GM12878 (cell line): ENCODE measurements around the gene CD70. TPM values are rescaled to one million over a fixed set of nuclear protein-coding genes. Genes with fewer than 3 reads are reported as not detected.

Experiments used
- ATAC-seq: fragments of 200-7000 bp; cut with Tn5 transposase; 3 replicates; pipeline ENCODE4 v1.9.1; 2020; ENCODE audit warnings: mild to moderate bottlenecking, moderate library complexity
- BruUV-seq: library from RNA; stranded (reverse); fragments of 400-500 nt; replicated peaks from 2 replicates; lab custom pipeline; 2021; lab: Mats Ljungman, UMichigan
- CTCF ChIA-PET: fragments of 300-600 bp; sonication (Branson Sonifier 250); formaldehyde crosslinking; extraction: SDS; loops from one replicate; lab custom pipeline; 2021; ENCODE audit warnings: inconsistent platforms; lab: Yijun Ruan, JAX
- POLR2A ChIA-PET: fragments of 350-600 bp; formaldehyde crosslinking; extraction: SDS; loops from one replicate; lab custom pipeline; 2021; ENCODE audit warnings: inconsistent platforms; lab: Charles Lee
- RAD21 ChIA-PET: fragments of 300-600 bp; sonication (Branson Sonifier 250); formaldehyde crosslinking; loops from one replicate; lab custom pipeline; 2023; ENCODE audit warnings: antibody characterized with exemption; ENCODE audit not compliant: unreplicated experiment; lab: Charles Lee
- SMC1A ChIA-PET: fragments of 300-600 bp; sonication (Branson Sonifier 250); formaldehyde crosslinking; loops from one replicate; lab custom pipeline; 2023; ENCODE audit not compliant: unreplicated experiment, uncharacterized antibody; lab: Charles Lee
- DNase-seq: peaks from one replicate; pipeline ENCODE4 v3.0.0-alpha.2; 2011; ENCODE audit warnings: low read depth, low spot score
- FAIRE-seq: peaks from 3 replicates; lab custom pipeline; 2011; peaks lifted over from hg19 to GRCh38; lab: Jason Lieb, UNC
- H2AFZ ChIP-seq: 2 replicates; pipeline ENCODE4 v1.6.0; 2011; ENCODE audit warnings: low read depth, low read length, control low read depth; ENCODE audit not compliant: control insufficient read depth
- H3K27ac ChIP-seq: 2 replicates; pipeline ENCODE4 v1.5.1; 2011; ENCODE audit warnings: control low read depth; ENCODE audit not compliant: control insufficient read depth, insufficient read depth
- H3K27me3 ChIP-seq, 2 experiments: replicated peaks in 1 of 2; 2 replicates each; pipeline versions ENCODE4 v1.6.0 to v1.6.1; 2011; ENCODE audit warnings: low read length in 1 of 2; ENCODE audit not compliant: control insufficient read depth in 2 of 2, insufficient read depth in 2 of 2
- H3K36me3 ChIP-seq, 2 experiments: 2 replicates each; pipeline ENCODE4 v1.5.1; 2011; ENCODE audit warnings: low read length in 1 of 2; ENCODE audit not compliant: control insufficient read depth in 2 of 2, insufficient read depth in 2 of 2
- H3K4me1 ChIP-seq: 2 replicates; pipeline ENCODE4 v1.6.1; 2011; ENCODE audit warnings: mild to moderate bottlenecking, low read length, moderate library complexity, mixed read lengths; ENCODE audit not compliant: control insufficient read depth, insufficient read depth
- H3K4me2 ChIP-seq: 2 replicates; pipeline ENCODE4 v1.6.0; 2011; ENCODE audit warnings: control low read depth; ENCODE audit not compliant: control insufficient read depth, insufficient read depth
- H3K4me3 ChIP-seq: fragments of 200-600 bp; sonication (generic); 2 replicates; pipeline ENCODE4 v1.5.1; 2016
- H3K79me2 ChIP-seq: 2 replicates; pipeline ENCODE4 v1.6.0; 2011; ENCODE audit warnings: low read length; ENCODE audit not compliant: control insufficient read depth, insufficient read depth
- H3K9ac ChIP-seq: 2 replicates; pipeline ENCODE4 v1.8.0; 2011; ENCODE audit warnings: low read length, control low read depth, mixed read lengths; ENCODE audit not compliant: control insufficient read depth, insufficient read depth
- H3K9me3 ChIP-seq: replicated peaks from 3 replicates; pipeline ENCODE4 v1.5.1; 2011; ENCODE audit warnings: mild to moderate bottlenecking, low read length; ENCODE audit not compliant: control insufficient read depth, insufficient read depth
- H4K20me1 ChIP-seq: 2 replicates; pipeline ENCODE4 v1.6.0; 2011; ENCODE audit not compliant: control insufficient read depth, insufficient read depth
- CHD4 ChIP-seq: fragments of 200-600 bp; sonication (generic); IDR thresholded peaks from 2 replicates; pipeline ENCODE4 v1.6.1; 2016; ENCODE audit warnings: mild to moderate bottlenecking
- E2F8 ChIP-seq: fragments of 450-650 bp; IDR thresholded peaks from 2 replicates; pipeline ENCODE4 v1.6.1; 2018; ENCODE audit warnings: mild to moderate bottlenecking, low read depth, moderate library complexity; ENCODE audit not compliant: partially characterized antibody
- E4F1 ChIP-seq: fragments of 450-650 bp; IDR thresholded peaks from 2 replicates; pipeline ENCODE4 v1.6.1; 2018; ENCODE audit warnings: borderline replicate concordance, mild to moderate bottlenecking; ENCODE audit not compliant: partially characterized antibody
- NR2C2 ChIP-seq: IDR thresholded peaks from 2 replicates; pipeline ENCODE4 v1.6.1; 2011; ENCODE audit warnings: borderline replicate concordance, low read depth; ENCODE audit not compliant: control insufficient read depth, insufficient read length
- POLR2A ChIP-seq: IDR thresholded peaks from 2 replicates; pipeline ENCODE4 v1.6.1; 2011; ENCODE audit warnings: low read depth, mild to moderate bottlenecking, low read length
- POLR2AphosphoS5 ChIP-seq: IDR thresholded peaks from 2 replicates; pipeline ENCODE4 v1.6.1; 2011; ENCODE audit warnings: mild to moderate bottlenecking, low read length, inconsistent platforms
- POU2F2 ChIP-seq: IDR thresholded peaks from 3 replicates; pipeline ENCODE4 v1.6.1; 2011; ENCODE audit warnings: low read depth, mild to moderate bottlenecking, low read length, borderline replicate concordance
- SP1 ChIP-seq: IDR thresholded peaks from one replicate; pipeline ENCODE4 v1.6.1; 2011; ENCODE audit warnings: low read depth, low read length
- WGBS: methylation state at CpG from one replicate; pipeline ENCODE4 v1.1.6; 2016; ENCODE audit warnings: low lambda C conversion rate; ENCODE audit not compliant: insufficient replicate concordance, insufficient coverage; ENCODE audit errors: missing lambda C conversion rate; 5-methylcytosine and 5-hydroxymethylcytosine counted together
- in situ Hi-C: fragments of 300-500 bp; cut with MboI; formaldehyde crosslinking; loops from 9 replicates; pipeline ENCODE4 v1.14.3; 2018; ENCODE audit warnings: mixed read lengths
- intact Hi-C: fragments of 100-400 bp; cut with micrococcal nuclease; formaldehyde crosslinking; loops from one replicate; pipeline ENCODE4 v1.14.2; 2022; ENCODE audit not compliant: unreplicated experiment
- polyA plus RNA-seq, 11 experiments: library from polyadenylated mRNA; depleted of rRNA in 4 of 11; unstranded in 6 of 11; stranded (reverse) in 5 of 11; fragments of >200 nt; fragmentation: Nextera tagmentation in 4 of 11; fragmentation: Illumina TruSeq in 1 of 11; extraction: Ambion mirVana in 4 of 11; extraction: Trizol in 1 of 11; gene quantifications; 1 replicate in 1 of 11; 2 replicates in 10 of 11; pipeline versions ENCODE4 v1.2.1 to v1.2.3, GENCODE V29; 2011 to 2016; ENCODE audit warnings: inconsistent platforms in 2 of 11, missing spikeins in 2 of 11, low read depth in 1 of 11
- small RNA-seq: library from RNA; depleted of rRNA; stranded (forward); fragments of <200 nt; gene quantifications from one replicate; pipeline ENCODE3, GENCODE V24; 2014
- total RNA-seq, 4 experiments: library from RNA; depleted of rRNA in 3 of 4; stranded (reverse); fragments of >200 nt in 3 of 4; fragmentation: Illumina TruSeq in 1 of 4; extraction: Trizol in 1 of 4; gene quantifications; 2 replicates each; pipeline versions ENCODE4 v1.2.1 to v1.2.3, GENCODE V29; 2013 to 2021

CD70 gene
- total and polyA plus RNA-seq, 10 of the 15 experiments (the other 5 are each of a cell fraction or from before 2014, with no cell fraction given): 16.4 to 441 (median 265) TPM

GRCh38 chr19:6539514-6539913 lies 51.4 kb downstream of the CD70 start:
- no TSS peak for BruUV-seq
- ChIA-PET SMC1A (interaction anchor here (1.0 to 1.2 kb wide), 2 partner anchors 11 to 38 kb away, joined by 3 read pairs; no protein-coding TSS in a partner anchor), POLR2A (interaction anchor here (0.6 to 3.6 kb wide), 9 partner anchors 11 to 413 kb away, joined by 3 to 15 read pairs (median 3); no protein-coding TSS in a partner anchor), CTCF (interaction anchor here (1.0 to 2.3 kb wide), 2 partner anchors 13 to 92 kb away, joined by 3 to 8 read pairs; no protein-coding TSS in a partner anchor), RAD21 (interaction anchor here (0.9 to 1.0 kb wide), 2 partner anchors 10 to 13 kb away, joined by 3 to 4 read pairs; no protein-coding TSS in a partner anchor)
- H3K4me3 ChIP-seq: no peak overlapping the region
- FAIRE-seq (no peak), DNase-seq (no peak), ATAC-seq (no peak)
- in situ Hi-C loops (no loop called here), intact Hi-C loops (loop anchor here (2.0 kb wide), 1 partner anchor 51 kb away; the partner anchor contains the start of gene CD70)
- H3K36me3 ChIP-seq: peaks cover 0 to 5% of the 10 kb centered on the region in 2 experiments; a peak in 2 of 4 replicates
- H2AFZ ChIP-seq: no peak overlapping the region
- peaks cover 18% of the 10 kb centered on the region for H3K79me2 ChIP-seq
- no peak overlapping the region for H3K4me2 ChIP-seq
- 96% methylated on average over 6 of the region's 6 CpGs for WGBS
- no peak overlapping the region for H3K27ac ChIP-seq
- H3K27me3 ChIP-seq: no peaks in the 10 kb centered on the region
- no peak overlapping the region for H3K9ac ChIP-seq
- H3K9me3 ChIP-seq: no peaks in the 10 kb centered on the region; the same call in 2 of the 3 replicates
- TF ChIP-seq POU2F2 (0 out of 3 replicates have a peak, but pooled peaks have one; percentile 10), E2F8 (no peak), E4F1 (no peak), CHD4 (no peak), POLR2AphosphoS5 (peak; percentile 69), POLR2A (peak; percentile 50; the same call in 1 of the 2 replicates), SP1 (no peak), NR2C2 (no peak)
- TF ChIP-seq, all 136 proteins: peak for 3
- Histone ChIP-seq H3K4me1 (peaks cover 47% of the 10 kb centered on the region), H4K20me1 (no peaks in the 10 kb centered on the region; the same call in 1 of the 2 replicates)

Small RNA genes lying within 50 kb of the gene (small RNA-seq; reads per million reads assigned to genes)
- gene RF00019: not detected

Other genes starting within 250 kb of the CD70 start
Only the 7 nearest of the 17 such genes appear.
- gene SLC25A23, start 131.4 kb downstream of the CD70 start, total RNA-seq (2014; rRNA removed): 51.9 and 66.4 TPM in 2 replicates
- 35.4 and 36.2 TPM in 2 replicates for gene SLC25A23, start 131.4 kb downstream of the CD70 start, total RNA-seq (2014; rRNA removed; fragmentation: Illumina TruSeq; extraction: Trizol)
- gene SLC25A23, start 131.4 kb downstream of the CD70 start, total RNA-seq (2021): 85.8 and 97.2 TPM in 2 replicates
- 16.6 and 25.6 TPM in 2 replicates for gene SLC25A23, start 131.4 kb downstream of the CD70 start, polyA plus RNA-seq (2011; rRNA removed)
- gene SLC25A23, start 131.4 kb downstream of the CD70 start, polyA plus RNA-seq (2014; fragmentation: Illumina TruSeq; extraction: Trizol): 60.7 and 70.2 TPM in 2 replicates
- gene SLC25A23, start 131.4 kb downstream of the CD70 start, polyA plus RNA-seq (2014; fragmentation: Nextera tagmentation; extraction: Ambion mirVana): 10 to 100 TPM; 10.2 to 13.6 TPM
- 79.5 and 83.1 TPM in 2 replicates for gene SLC25A23, start 131.4 kb downstream of the CD70 start, polyA plus RNA-seq (2014; rRNA removed)
- gene SLC25A23, start 131.4 kb downstream of the CD70 start, polyA plus RNA-seq (2016; fragmentation: Nextera tagmentation; extraction: Ambion mirVana): 10 to 100 TPM; 42.7 to 57.4 TPM
- 0.82 and 1.6 TPM in 2 replicates for gene CRB3, start 126.9 kb downstream of the CD70 start, total RNA-seq (2014; rRNA removed)
- gene CRB3, start 126.9 kb downstream of the CD70 start, total RNA-seq (2014; rRNA removed; fragmentation: Illumina TruSeq; extraction: Trizol): 0.18 TPM in 1 of 2 replicates, not detected in the other
- 0.43 and 1.4 TPM in 2 replicates for gene CRB3, start 126.9 kb downstream of the CD70 start, total RNA-seq (2021)
- 0.56 and 0.98 TPM in 2 replicates for gene CRB3, start 126.9 kb downstream of the CD70 start, polyA plus RNA-seq (2011; rRNA removed)
- 0.41 TPM in 1 of 2 replicates, not detected in the other for gene CRB3, start 126.9 kb downstream of the CD70 start, polyA plus RNA-seq (2014; fragmentation: Illumina TruSeq; extraction: Trizol)
- under 1 TPM in 1 of 2 experiments, not detected in 1; 0.11 TPM for gene CRB3, start 126.9 kb downstream of the CD70 start, polyA plus RNA-seq (2014; fragmentation: Nextera tagmentation; extraction: Ambion mirVana)
- 0.97 and 1.2 TPM in 2 replicates for gene CRB3, start 126.9 kb downstream of the CD70 start, polyA plus RNA-seq (2014; rRNA removed)
- gene CRB3, start 126.9 kb downstream of the CD70 start, polyA plus RNA-seq (2016; fragmentation: Nextera tagmentation; extraction: Ambion mirVana): 1 to 10 TPM; 1.1 to 1.9 TPM
- gene DENND1C, start 109.4 kb downstream of the CD70 start, total RNA-seq (2014; rRNA removed): 16.4 and 24.5 TPM in 2 replicates
- gene DENND1C, start 109.4 kb downstream of the CD70 start, total RNA-seq (2014; rRNA removed; fragmentation: Illumina TruSeq; extraction: Trizol): 10.9 and 11.5 TPM in 2 replicates
- gene DENND1C, start 109.4 kb downstream of the CD70 start, total RNA-seq (2021): 50.5 and 54.3 TPM in 2 replicates
- gene DENND1C, start 109.4 kb downstream of the CD70 start, polyA plus RNA-seq (2011; rRNA removed): 10.6 and 25.8 TPM in 2 replicates
- gene DENND1C, start 109.4 kb downstream of the CD70 start, polyA plus RNA-seq (2014; fragmentation: Illumina TruSeq; extraction: Trizol): 24.6 and 39.5 TPM in 2 replicates
- 1 to 10 TPM; 2.4 to 2.8 TPM for gene DENND1C, start 109.4 kb downstream of the CD70 start, polyA plus RNA-seq (2014; fragmentation: Nextera tagmentation; extraction: Ambion mirVana)
- 49.1 and 59.0 TPM in 2 replicates for gene DENND1C, start 109.4 kb downstream of the CD70 start, polyA plus RNA-seq (2014; rRNA removed)
- gene DENND1C, start 109.4 kb downstream of the CD70 start, polyA plus RNA-seq (2016; fragmentation: Nextera tagmentation; extraction: Ambion mirVana): 10 to 100 TPM; 45.8 to 45.9 TPM
- gene TUBB4A, start 88.8 kb downstream of the CD70 start, total RNA-seq (2014; rRNA removed): 2.5 and 2.8 TPM in 2 replicates
- 1.3 and 1.4 TPM in 2 replicates for gene TUBB4A, start 88.8 kb downstream of the CD70 start, total RNA-seq (2014; rRNA removed; fragmentation: Illumina TruSeq; extraction: Trizol)
- gene TUBB4A, start 88.8 kb downstream of the CD70 start, total RNA-seq (2021): 22.4 and 30.4 TPM in 2 replicates
- 0.12 and 0.29 TPM in 2 replicates for gene TUBB4A, start 88.8 kb downstream of the CD70 start, polyA plus RNA-seq (2011; rRNA removed)
- gene TUBB4A, start 88.8 kb downstream of the CD70 start, polyA plus RNA-seq (2014; fragmentation: Illumina TruSeq; extraction: Trizol): 5.9 and 7.1 TPM in 2 replicates
- gene TUBB4A, start 88.8 kb downstream of the CD70 start, polyA plus RNA-seq (2014; fragmentation: Nextera tagmentation; extraction: Ambion mirVana): under 1 TPM; 0.79 to 0.85 TPM
- 5.1 and 7.5 TPM in 2 replicates for gene TUBB4A, start 88.8 kb downstream of the CD70 start, polyA plus RNA-seq (2014; rRNA removed)
- gene TUBB4A, start 88.8 kb downstream of the CD70 start, polyA plus RNA-seq (2016; fragmentation: Nextera tagmentation; extraction: Ambion mirVana): 10 to 100 TPM; 12.1 to 20.0 TPM
- gene TNFSF9, start 60.1 kb downstream of the CD70 start, total RNA-seq (2014; rRNA removed): 72.8 and 75.3 TPM in 2 replicates
- 20.9 and 22.7 TPM in 2 replicates for gene TNFSF9, start 60.1 kb downstream of the CD70 start, total RNA-seq (2014; rRNA removed; fragmentation: Illumina TruSeq; extraction: Trizol)
- gene TNFSF9, start 60.1 kb downstream of the CD70 start, total RNA-seq (2021): 60.1 TPM in 2 replicates
- gene TNFSF9, start 60.1 kb downstream of the CD70 start, polyA plus RNA-seq (2011; rRNA removed): 24.6 and 33.3 TPM in 2 replicates
- gene TNFSF9, start 60.1 kb downstream of the CD70 start, polyA plus RNA-seq (2014; fragmentation: Illumina TruSeq; extraction: Trizol): 13.4 and 14.7 TPM in 2 replicates
- gene TNFSF9, start 60.1 kb downstream of the CD70 start, polyA plus RNA-seq (2014; fragmentation: Nextera tagmentation; extraction: Ambion mirVana): 10 to 100 TPM in 1 of 2 experiments, 1 to 10 TPM in 1; 6.2 to 12.8 TPM
- 46.8 and 48.0 TPM in 2 replicates for gene TNFSF9, start 60.1 kb downstream of the CD70 start, polyA plus RNA-seq (2014; rRNA removed)
- gene TNFSF9, start 60.1 kb downstream of the CD70 start, polyA plus RNA-seq (2016; fragmentation: Nextera tagmentation; extraction: Ambion mirVana): 10 to 100 TPM; 20.7 to 21.5 TPM
- gene TNFSF14, start 79.0 kb upstream of the CD70 start, total RNA-seq (2014; rRNA removed): 37.2 and 38.9 TPM in 2 replicates
- 30.6 and 31.4 TPM in 2 replicates for gene TNFSF14, start 79.0 kb upstream of the CD70 start, total RNA-seq (2014; rRNA removed; fragmentation: Illumina TruSeq; extraction: Trizol)
- gene TNFSF14, start 79.0 kb upstream of the CD70 start, total RNA-seq (2021): 36.7 and 40.5 TPM in 2 replicates
- gene TNFSF14, start 79.0 kb upstream of the CD70 start, polyA plus RNA-seq (2011; rRNA removed): 17.3 and 21.7 TPM in 2 replicates
- gene TNFSF14, start 79.0 kb upstream of the CD70 start, polyA plus RNA-seq (2014; fragmentation: Illumina TruSeq; extraction: Trizol): 34.2 and 34.7 TPM in 2 replicates
- 1 to 10 TPM; 4.3 to 5.7 TPM for gene TNFSF14, start 79.0 kb upstream of the CD70 start, polyA plus RNA-seq (2014; fragmentation: Nextera tagmentation; extraction: Ambion mirVana)
- 26.6 and 29.4 TPM in 2 replicates for gene TNFSF14, start 79.0 kb upstream of the CD70 start, polyA plus RNA-seq (2014; rRNA removed)
- 10 to 100 TPM; 30.0 to 31.2 TPM for gene TNFSF14, start 79.0 kb upstream of the CD70 start, polyA plus RNA-seq (2016; fragmentation: Nextera tagmentation; extraction: Ambion mirVana)
- 0.28 and 1.6 TPM in 2 replicates for gene C3, start 129.5 kb upstream of the CD70 start, total RNA-seq (2014; rRNA removed)
- 0.54 and 1.1 TPM in 2 replicates for gene C3, start 129.5 kb upstream of the CD70 start, total RNA-seq (2014; rRNA removed; fragmentation: Illumina TruSeq; extraction: Trizol)
- gene C3, start 129.5 kb upstream of the CD70 start, total RNA-seq (2021): 5.9 and 6.7 TPM in 2 replicates
- gene C3, start 129.5 kb upstream of the CD70 start, polyA plus RNA-seq (2011; rRNA removed): 1.1 and 1.9 TPM in 2 replicates
- 0.79 and 3.0 TPM in 2 replicates for gene C3, start 129.5 kb upstream of the CD70 start, polyA plus RNA-seq (2014; fragmentation: Illumina TruSeq; extraction: Trizol)
- gene C3, start 129.5 kb upstream of the CD70 start, polyA plus RNA-seq (2014; fragmentation: Nextera tagmentation; extraction: Ambion mirVana): 1 to 10 TPM in 1 of 2 experiments, under 1 TPM in 1; 0.64 to 2.7 TPM
- 0.95 and 2.2 TPM in 2 replicates for gene C3, start 129.5 kb upstream of the CD70 start, polyA plus RNA-seq (2014; rRNA removed)
- gene C3, start 129.5 kb upstream of the CD70 start, polyA plus RNA-seq (2016; fragmentation: Nextera tagmentation; extraction: Ambion mirVana): under 1 TPM; 0.20 to 0.25 TPM